Endometrial microvascular endothelial cells (primary cell): ENCODE results near the gene LRATD1. TPM values are rescaled to one million over a fixed set of nuclear protein-coding genes. Genes with fewer than 3 reads are reported as not detected.

Experiments
- in situ Hi-C: cut with HindIII; loops from 2 replicates; pipeline ENCODE4 v1.10.0; 2017; ENCODE audit warnings: low sequenced_read_pairs, low pct_unique_long_range_greater_than_20kb; ENCODE audit errors: inconsistent ontology term
- total RNA-seq: library from RNA; depleted of rRNA; stranded (reverse); fragments of >200 nt; gene quantifications from one replicate; pipeline ENCODE4 v1.2.3, GENCODE V29; 2015; ENCODE audit errors: inconsistent ontology term

Gene LRATD1
- total RNA-seq, 1 donor from 2014 or later: 8.4 TPM

GRCh38 chr2:14681608-14682007 is 49.1 kb downstream of the LRATD1 start:
- in situ Hi-C loops: no loop called here
